Mesothelial cell of epicardium (in vitro differentiated cells): Measurements from ENCODE around the gene ERF. TPM values are rescaled to one million over a fixed set of nuclear protein-coding genes. Genes with fewer than 3 reads are reported as not detected.

ENCODE experiments used
- DNase-seq, 2 experiments: peaks; one replicate each; pipeline ENCODE4 v3.0.0; 2021; ENCODE audit warnings: low spot score in 2 of 2; ENCODE audit not compliant: unreplicated experiment in 2 of 2
- H3K27ac Mint-ChIP-seq: 2 replicates; pipeline ENCODE4 v1.8.0; 2021; ENCODE audit warnings: mixed read lengths
- H3K27me3 Mint-ChIP-seq: 2 replicates; pipeline ENCODE4 v1.8.0; 2021; ENCODE audit warnings: low read depth, mixed read lengths
- H3K36me3 Mint-ChIP-seq: 2 replicates; pipeline ENCODE4 v1.8.0; 2021; ENCODE audit warnings: mixed read lengths
- H3K4me1 Mint-ChIP-seq: 2 replicates; pipeline ENCODE4 v1.8.0; 2021; ENCODE audit warnings: mixed read lengths
- H3K4me3 Mint-ChIP-seq: 2 replicates; pipeline ENCODE4 v1.8.0; 2021; ENCODE audit warnings: mild to moderate bottlenecking, moderate library complexity, mixed read lengths
- H3K9me3 Mint-ChIP-seq: 2 replicates; pipeline ENCODE4 v1.8.0; 2021; ENCODE audit warnings: mixed read lengths
- CTCF ChIP-seq: fragments of 200-600 bp; sonication (generic); IDR thresholded peaks from one replicate; pipeline ENCODE4 v1.5.0; 2021; ENCODE audit warnings: antibody characterized with exemption; ENCODE audit not compliant: unreplicated experiment
- total RNA-seq: library from RNA; stranded (reverse); gene quantifications from 3 replicates; pipeline ENCODE4 v1.2.1, GENCODE V29; 2021

The ERF gene
- total RNA-seq, 1 donor from 2014 or later: 92.1 TPM

GRCh38 chr19:42203700-42204099 lies 51.2 kb downstream of the ERF start:
- no peak for TF ChIP-seq CTCF
- Mint-ChIP-seq H3K27ac (no peak overlapping the region), H3K27me3 (no peaks in the 10 kb centered on the region), H3K9me3 (no peaks in the 10 kb centered on the region), H3K4me1 (no peaks in the 10 kb centered on the region), H3K36me3 (peaks cover 45% of the 10 kb centered on the region), H3K4me3 (no peak overlapping the region)
- no peak for DNase-seq

- H3K9me3 Mint-ChIP-seq: no peaks in the 10 kb centered on the region
- no peak overlapping the region for H3K27ac Mint-ChIP-seq
- no peak for DNase-seq
- no peaks in the 10 kb centered on the region for H3K27me3 Mint-ChIP-seq
- no peak overlapping the region for H3K4me3 Mint-ChIP-seq
- no peaks in the 10 kb centered on the region for H3K4me1 Mint-ChIP-seq
- TF ChIP-seq CTCF: no peak
- peaks cover 41% of the 10 kb centered on the region for H3K36me3 Mint-ChIP-seq
These were observed 52.5 kb downstream of the ERF start for GRCh38 chr19:42202290-42202880.

GRCh38 chr19:42201489-42202289 lies 53.2 kb downstream of the ERF start:
- TF ChIP-seq CTCF: no peak
- no peaks in the 10 kb centered on the region for H3K9me3 Mint-ChIP-seq
- no peak for DNase-seq
- H3K27me3 Mint-ChIP-seq: no peaks in the 10 kb centered on the region
- H3K27ac Mint-ChIP-seq: no peak overlapping the region
- H3K4me1 Mint-ChIP-seq: no peaks in the 10 kb centered on the region
- peaks cover 44% of the 10 kb centered on the region for H3K36me3 Mint-ChIP-seq
- H3K4me3 Mint-ChIP-seq: no peak overlapping the region

GRCh38 chr19:42200116-42200715 lies 54.7 kb downstream of the ERF start:
- no peaks in the 10 kb centered on the region for H3K4me1 Mint-ChIP-seq
- H3K27ac Mint-ChIP-seq: no peak overlapping the region
- peaks cover 38% of the 10 kb centered on the region for H3K36me3 Mint-ChIP-seq

More at GRCh38 chr19:42200116-42200715, 54.7 kb downstream of the ERF start:
- Mint-ChIP-seq H3K9me3 (no peaks in the 10 kb centered on the region), H3K27me3 (peaks cover 4% of the 10 kb centered on the region), H3K4me3 (no peak overlapping the region)
- TF ChIP-seq CTCF: no peak
- no peak for DNase-seq
